GM12878 (cell line): ENCODE results near the gene LBR.

Source experiments
- BHLHE40 ChIP-seq, 2 experiments: fragments of 450-650 bp in 1 of 2; IDR thresholded peaks; 2 replicates each; pipeline ENCODE4 v1.6.1; 2011 to 2017; ENCODE audit warnings: low read depth in 2 of 2, borderline replicate concordance in 1 of 2, improper control_type of control experiment in 1 of 2, low read length in 1 of 2, mild to moderate bottlenecking in 1 of 2
- CHD2 ChIP-seq: IDR thresholded peaks from 2 replicates; pipeline ENCODE4 v1.6.1; 2011; ENCODE audit warnings: low read depth, low read length, improper control_type of control experiment, borderline replicate concordance
- ELK1 ChIP-seq: IDR thresholded peaks from 2 replicates; pipeline ENCODE4 v1.6.1; 2012; ENCODE audit warnings: low read depth, low read length, improper control_type of control experiment
- EP300 ChIP-seq, 2 experiments: fragments of 150-350 bp in 1 of 2; IDR thresholded peaks; 2 replicates each; pipeline ENCODE4 v1.6.1; 2011 to 2012; ENCODE audit warnings: low read depth in 2 of 2, low read length in 2 of 2, borderline replicate concordance in 1 of 2, improper control_type of control experiment in 1 of 2, inconsistent platforms in 1 of 2; ENCODE audit not compliant: control insufficient read depth in 1 of 2
- ETV6 ChIP-seq, 2 experiments: fragments of 450-650 bp in 1 of 2; IDR thresholded peaks in 1 of 2; conservative IDR thresholded peaks in 1 of 2; 2 replicates each; pipeline ENCODE4 v1.6.1; 2014; ENCODE audit warnings: antibody characterized with exemption in 1 of 2, borderline replicate concordance in 1 of 2, low read depth in 1 of 2, mild to moderate bottlenecking in 1 of 2, moderate library complexity in 1 of 2
- POLR2AphosphoS5 ChIP-seq: IDR thresholded peaks from 2 replicates; pipeline ENCODE4 v1.6.1; 2011; ENCODE audit warnings: mild to moderate bottlenecking, low read length, inconsistent platforms
- REST ChIP-seq: IDR thresholded peaks from 2 replicates; pipeline ENCODE4 v1.6.1; 2012; ENCODE audit warnings: mild to moderate bottlenecking, low read depth, low read length
- ZBED1 ChIP-seq: IDR thresholded peaks from 2 replicates; pipeline ENCODE4 v1.6.1; 2016; ENCODE audit warnings: borderline replicate concordance
- ZNF217 ChIP-seq: fragments of 450-650 bp; IDR thresholded peaks from 2 replicates; pipeline ENCODE4 v1.6.1; 2017; ENCODE audit warnings: antibody characterized with exemption, mild to moderate bottlenecking
- TF ChIP-seq, protein P1 (sequence below), 3 experiments: IDR thresholded peaks in 2 of 3; conservative IDR thresholded peaks in 1 of 3; 2 replicates each; pipeline ENCODE4 v1.5.1; 2011; ENCODE audit warnings: low read depth in 3 of 3, low read length in 3 of 3, mild to moderate bottlenecking in 3 of 3, control low read depth in 2 of 3, moderate library complexity in 2 of 3, inconsistent platforms in 1 of 3, mixed read lengths in 1 of 3; ENCODE audit not compliant: control insufficient read depth in 2 of 3, insufficient read depth in 1 of 3; ENCODE audit errors: extremely low read depth in 1 of 3
- TF ChIP-seq, protein P2 (sequence below): IDR thresholded peaks from 2 replicates; pipeline ENCODE4 v1.6.1; 2012; ENCODE audit warnings: low read depth, low read length, improper control_type of control experiment

GRCh38 chr1:225408249-225408648, 19.6 kb downstream of the LBR start:
- TF ChIP-seq ZNF217: no peak
- TF ChIP-seq ZBED1: no peak
- TF ChIP-seq POLR2AphosphoS5: no peak
- no peak for TF ChIP-seq REST
- TF ChIP-seq, protein P1, sequence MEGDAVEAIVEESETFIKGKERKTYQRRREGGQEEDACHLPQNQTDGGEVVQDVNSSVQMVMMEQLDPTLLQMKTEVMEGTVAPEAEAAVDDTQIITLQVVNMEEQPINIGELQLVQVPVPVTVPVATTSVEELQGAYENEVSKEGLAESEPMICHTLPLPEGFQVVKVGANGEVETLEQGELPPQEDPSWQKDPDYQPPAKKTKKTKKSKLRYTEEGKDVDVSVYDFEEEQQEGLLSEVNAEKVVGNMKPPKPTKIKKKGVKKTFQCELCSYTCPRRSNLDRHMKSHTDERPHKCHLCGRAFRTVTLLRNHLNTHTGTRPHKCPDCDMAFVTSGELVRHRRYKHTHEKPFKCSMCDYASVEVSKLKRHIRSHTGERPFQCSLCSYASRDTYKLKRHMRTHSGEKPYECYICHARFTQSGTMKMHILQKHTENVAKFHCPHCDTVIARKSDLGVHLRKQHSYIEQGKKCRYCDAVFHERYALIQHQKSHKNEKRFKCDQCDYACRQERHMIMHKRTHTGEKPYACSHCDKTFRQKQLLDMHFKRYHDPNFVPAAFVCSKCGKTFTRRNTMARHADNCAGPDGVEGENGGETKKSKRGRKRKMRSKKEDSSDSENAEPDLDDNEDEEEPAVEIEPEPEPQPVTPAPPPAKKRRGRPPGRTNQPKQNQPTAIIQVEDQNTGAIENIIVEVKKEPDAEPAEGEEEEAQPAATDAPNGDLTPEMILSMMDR (IDR thresholded peaks at IDR 0.05 in 2 of 3, conservative IDR thresholded peaks at IDR 0.05 in 1 of 3; ENCODE audit: control insufficient read depth in 2 of 3, extremely low read depth in 1 of 3, insufficient read depth in 1 of 3, low read depth in 3 of 3, low read length in 3 of 3): no peak
- TF ChIP-seq, protein P2, sequence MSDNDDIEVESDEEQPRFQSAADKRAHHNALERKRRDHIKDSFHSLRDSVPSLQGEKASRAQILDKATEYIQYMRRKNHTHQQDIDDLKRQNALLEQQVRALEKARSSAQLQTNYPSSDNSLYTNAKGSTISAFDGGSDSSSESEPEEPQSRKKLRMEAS: no peak
- no peak for TF ChIP-seq EP300 (IDR thresholded peaks at IDR 0.05; ENCODE audit: borderline replicate concordance in 1 of 2, control insufficient read depth in 1 of 2, low read depth in 2 of 2, low read length in 2 of 2)
- TF ChIP-seq BHLHE40 (IDR thresholded peaks at IDR 0.05; ENCODE audit: borderline replicate concordance in 1 of 2, low read depth in 2 of 2, low read length in 1 of 2): no peak
- no peak for TF ChIP-seq ETV6 (conservative IDR thresholded peaks at IDR 0.05 in 1 of 2, IDR thresholded peaks at IDR 0.05 in 1 of 2; ENCODE audit: borderline replicate concordance in 1 of 2, low read depth in 1 of 2)
- TF ChIP-seq ELK1: no peak
- no peak for TF ChIP-seq CHD2
